Hematopoietic multipotent progenitor cell (in vitro differentiated cells): ENCODE results near the gene PHF10. TPM values are rescaled to one million over a fixed set of nuclear protein-coding genes. Genes with fewer than 3 reads are reported as not detected.

Source experiments
- DNase-seq, 3 donors: peaks; one replicate each; pipeline ENCODE4 v3.0.0-alpha.2; 2011 to 2015; ENCODE audit warnings: low read depth in 2 of 3, low spot score in 2 of 3
- total RNA-seq: library from RNA; depleted of rRNA; stranded (reverse); fragments of >200 nt; gene quantifications from one replicate; pipeline ENCODE4 v1.2.3, GENCODE V29; 2012

PHF10 gene
- total RNA-seq, 1 donor: 13.5 TPM

DNA sequence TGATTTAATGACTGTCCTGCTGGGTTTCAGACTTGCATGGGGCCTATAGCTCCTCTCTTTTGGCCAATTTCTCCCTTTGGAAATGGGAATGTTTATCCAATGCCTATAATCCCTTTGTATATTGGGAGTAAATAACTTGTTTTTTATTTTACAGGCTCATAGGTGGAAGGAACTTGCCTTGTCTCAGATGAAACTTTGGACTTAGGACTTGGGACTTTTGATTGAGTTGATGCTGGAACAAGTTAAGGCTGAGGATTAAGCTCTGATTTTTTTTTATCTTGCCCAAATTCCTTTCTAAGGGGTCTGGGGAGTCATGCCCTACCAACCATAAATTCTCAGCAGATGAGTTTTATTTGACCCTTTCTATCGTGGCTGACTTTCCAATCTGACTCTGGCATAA lies 46.0 kb downstream of the PHF10 start:
- no peak for DNase-seq

DNA sequence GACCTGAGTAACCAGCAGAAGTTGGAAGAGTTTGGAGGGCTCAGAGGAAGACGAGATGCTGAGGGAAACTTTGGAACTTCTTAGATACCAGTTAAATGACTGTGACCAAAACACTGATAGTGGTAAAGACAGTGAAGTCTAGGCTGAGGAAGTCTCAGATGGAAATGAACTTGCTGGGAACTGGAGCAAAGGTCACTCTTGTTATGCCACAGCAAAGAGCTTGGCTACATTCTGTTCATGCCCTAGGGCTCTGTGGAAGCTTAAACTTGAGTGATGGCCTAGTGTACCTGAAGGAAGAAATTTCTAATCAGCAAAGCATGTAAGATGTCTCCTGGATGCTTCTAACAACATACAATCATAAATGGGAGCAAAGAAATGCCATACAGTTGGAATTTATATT lies 47.2 kb downstream of the PHF10 start:
- DNase-seq: no peak

DNA sequence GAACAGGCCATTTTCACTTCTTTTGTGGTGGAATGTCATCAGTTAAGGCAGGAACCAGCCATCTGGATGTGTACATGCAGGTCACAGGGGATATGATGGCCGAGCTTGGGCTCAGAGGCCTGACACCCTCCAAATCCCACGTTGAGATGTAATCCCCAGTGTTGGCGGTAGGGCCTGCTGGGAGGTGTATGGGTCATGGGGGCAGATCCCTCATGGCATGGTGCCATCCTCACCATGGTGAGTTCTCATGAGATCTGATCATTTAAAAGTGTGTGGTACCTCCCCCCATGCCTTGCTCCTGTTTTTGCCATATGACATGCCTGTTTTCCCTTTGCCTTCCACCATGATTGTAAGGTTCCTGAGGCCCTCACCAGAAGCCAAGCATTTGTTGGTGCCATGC lies 49.3 kb downstream of the PHF10 start:
- DNase-seq: no peak

DNA sequence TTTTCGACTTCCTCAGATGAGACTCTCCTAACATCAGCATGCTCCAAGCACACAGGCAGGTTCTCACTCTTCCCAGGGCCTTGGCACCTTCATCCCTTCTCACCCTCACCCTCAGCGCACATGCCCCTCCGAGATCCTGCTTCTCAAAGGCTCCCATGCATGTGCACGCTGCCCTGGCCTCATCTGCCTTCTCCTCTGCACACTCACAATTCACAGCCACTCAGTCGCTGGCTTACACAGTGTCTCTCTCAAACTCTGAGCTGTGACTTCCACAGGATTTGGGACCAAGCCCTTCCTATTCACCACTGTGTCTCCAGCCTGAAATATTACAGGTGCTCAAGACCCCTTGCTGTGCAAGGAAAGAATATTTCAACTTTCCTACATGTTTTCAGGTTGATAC lies 52.7 kb downstream of the PHF10 start:
- DNase-seq: no peak

DNA sequence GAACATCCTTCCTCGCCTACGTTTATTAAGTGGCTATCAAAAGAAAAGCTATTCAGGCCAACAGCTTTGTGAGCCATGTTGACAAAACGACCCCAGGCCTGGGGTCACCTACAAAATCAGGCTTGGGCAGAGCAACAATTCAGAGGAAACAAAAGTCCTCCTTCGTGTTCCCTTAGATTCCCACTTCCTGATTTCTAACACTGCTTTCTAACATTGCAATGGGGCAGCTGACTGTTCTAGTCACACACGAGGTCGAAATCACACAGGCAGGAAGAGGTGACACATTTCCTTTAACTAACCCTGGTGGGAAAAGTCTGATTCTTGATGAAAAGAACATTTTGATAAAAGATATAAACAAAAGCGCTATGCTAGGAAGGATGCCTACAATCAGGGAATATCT lies 54.4 kb downstream of the PHF10 start:
- DNase-seq: peak in 2 of 3 donors; percentile 27

DNA sequence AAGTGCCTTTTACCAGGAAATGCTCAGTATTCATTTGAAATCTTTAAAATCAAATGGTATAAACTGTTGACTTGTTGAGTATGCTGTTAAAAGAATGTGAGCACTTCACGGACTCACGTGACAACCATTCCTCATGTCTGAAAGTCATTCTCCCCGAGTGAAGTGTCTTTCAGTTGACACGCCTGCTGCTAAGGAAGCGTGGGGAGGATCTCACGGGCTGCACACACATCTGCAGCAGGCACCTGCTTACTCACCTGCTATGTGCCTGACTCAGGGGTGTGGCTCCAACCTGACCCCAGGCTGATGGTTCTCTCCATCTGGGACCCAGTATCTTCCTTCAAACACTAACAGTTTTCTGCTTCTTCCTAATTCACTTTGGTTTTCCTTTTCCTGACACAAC lies 55.2 kb downstream of the PHF10 start:
- DNase-seq: no peak

DNA sequence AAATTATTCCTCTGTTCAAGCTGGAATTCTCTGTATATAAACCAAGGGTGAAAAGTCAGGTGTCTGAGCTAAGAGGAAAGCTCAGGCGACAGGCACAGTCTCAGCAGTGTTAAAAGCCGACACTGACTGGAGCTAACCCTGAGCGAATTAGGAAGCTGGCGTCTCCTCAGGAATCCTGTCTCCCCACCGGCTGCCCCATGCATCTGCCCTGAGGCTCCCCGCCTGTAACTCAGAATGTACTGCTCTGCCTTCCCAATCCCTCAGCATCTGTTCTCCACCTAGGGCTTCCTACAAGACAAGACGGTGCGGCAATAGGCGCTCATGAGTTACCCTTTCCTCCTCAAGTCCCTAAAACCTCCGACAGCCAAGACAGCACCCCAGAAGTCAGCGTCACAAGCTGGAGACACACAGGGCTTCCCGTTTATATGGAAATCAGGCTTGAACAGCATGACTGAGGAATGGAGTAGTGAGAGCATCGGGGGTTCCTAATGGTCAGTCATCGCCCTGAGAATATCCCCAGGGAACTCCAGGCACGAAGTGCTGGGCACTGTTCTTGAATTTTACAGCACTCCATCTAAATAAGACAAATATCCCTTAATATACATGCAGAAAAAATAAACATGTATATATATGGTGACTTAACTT lies 56.0 kb downstream of the PHF10 start:
- no peak for DNase-seq

DNA sequence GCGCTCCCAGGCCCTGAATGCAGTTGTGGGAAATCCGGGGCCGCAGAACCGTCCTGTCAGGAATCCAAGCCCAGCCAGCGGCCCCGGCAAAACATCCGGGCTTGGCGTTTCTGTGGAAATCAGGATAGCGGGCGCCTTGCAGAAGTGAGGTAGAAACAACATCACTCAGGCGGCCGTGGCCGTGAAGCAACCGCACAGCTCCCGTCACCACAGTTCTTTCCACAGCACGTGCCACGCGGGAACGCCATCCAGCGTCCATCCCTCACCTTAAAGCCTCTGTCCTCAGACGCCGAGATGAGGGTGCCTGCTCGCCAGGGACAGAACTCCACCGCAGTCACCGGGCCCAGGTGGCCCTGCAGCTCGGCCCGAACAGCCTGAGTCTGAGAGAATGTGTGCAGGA lies 56.6 kb downstream of the PHF10 start:
- DNase-seq: no peak

DNA sequence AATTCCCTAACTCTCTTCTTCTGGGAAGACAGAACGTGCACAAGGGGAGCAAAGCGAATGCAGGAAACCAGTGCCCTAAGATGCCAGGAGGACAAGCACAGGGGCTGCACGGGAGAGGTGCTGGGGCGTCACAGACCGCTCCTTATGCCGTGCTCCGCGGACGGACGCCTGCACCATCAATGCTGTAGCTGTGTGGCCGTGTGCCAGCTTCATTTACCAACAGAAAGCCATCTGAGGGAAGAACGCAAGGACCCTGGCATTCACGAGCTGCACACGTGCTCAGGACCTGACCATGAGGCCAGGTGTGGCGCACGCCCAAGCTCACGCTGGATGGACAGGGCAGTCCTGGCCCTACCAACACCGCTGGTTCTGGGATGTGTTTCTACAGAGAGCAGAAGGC lies 57.9 kb downstream of the PHF10 start:
- DNase-seq: no peak

DNA sequence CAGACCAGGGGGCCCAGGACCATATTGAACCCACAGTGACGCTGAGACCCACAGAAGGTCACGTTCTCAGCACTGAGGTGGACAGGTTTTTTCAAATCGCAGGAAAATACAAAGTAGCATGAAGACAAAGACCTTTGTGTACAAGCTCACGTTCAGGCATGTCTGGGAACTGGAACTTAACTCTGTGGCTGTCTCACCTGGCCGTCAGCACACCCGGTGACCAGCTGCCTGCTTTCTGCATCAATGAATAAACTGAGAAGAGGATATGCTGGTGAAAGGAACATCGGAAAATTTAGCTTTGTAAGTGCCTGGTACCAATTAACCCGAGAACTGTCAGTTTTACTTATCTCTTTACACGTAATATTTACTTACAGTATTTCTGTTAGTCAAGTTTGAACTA lies 59.0 kb downstream of the PHF10 start:
- no peak for DNase-seq

DNA sequence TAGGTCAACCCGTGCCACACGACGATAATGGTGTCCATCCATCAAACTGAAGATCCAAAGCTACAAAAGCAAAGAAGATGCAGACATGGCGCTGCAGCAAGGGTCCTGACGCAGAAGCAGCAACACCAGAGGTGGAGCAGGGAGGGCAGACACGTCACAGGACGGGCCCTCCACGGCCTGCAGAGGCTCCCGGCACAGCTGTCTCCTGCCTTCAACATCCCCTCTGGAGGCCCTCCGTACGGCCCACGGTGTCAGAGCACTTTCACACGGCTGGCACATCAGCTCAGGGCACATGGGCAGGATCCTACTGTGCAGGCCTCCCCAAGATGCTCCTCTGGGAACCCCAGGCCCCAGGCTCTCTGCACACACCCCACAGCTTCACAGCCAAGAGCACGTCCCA lies 60.1 kb downstream of the PHF10 start:
- no peak for DNase-seq

DNA sequence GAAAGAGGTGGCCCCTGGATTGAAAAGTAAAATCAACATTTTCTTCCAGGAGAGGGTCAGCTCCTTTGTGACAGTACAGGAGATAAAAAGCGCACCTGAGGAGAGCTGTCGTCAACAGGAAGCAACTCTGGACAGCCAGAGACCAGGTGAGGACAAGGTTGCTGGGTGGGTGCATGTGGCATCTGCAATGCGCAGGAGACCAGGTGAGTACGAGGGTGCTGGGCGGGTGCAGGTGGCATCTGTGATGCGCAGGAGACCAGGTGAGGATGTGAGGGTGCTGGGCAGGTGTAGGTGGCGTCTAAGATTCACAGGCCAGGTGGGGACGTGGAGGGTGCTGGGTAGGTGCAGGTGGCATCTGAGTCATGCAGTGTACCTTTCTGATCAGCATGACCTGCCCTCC lies 60.8 kb downstream of the PHF10 start:
- no peak for DNase-seq

DNA sequence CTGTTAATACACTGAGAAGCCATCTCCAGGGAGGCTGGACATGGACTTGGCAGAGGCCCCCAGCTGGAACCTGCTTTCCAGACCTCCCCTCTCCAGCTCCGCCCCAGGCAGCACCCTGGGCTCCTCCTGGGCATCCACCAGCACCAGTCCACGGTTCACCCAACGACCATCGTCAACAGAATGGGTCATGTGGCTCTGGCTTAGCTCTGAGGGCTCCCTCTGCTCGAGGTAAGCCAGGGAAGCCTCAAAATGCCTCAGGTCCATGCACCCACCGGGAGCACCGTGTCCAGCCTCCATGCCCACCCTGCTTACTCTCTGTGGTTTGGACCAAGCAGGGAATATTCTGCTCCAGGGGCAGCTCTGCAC lies 62.9 kb downstream of the PHF10 start:
- DNase-seq: no peak

DNA sequence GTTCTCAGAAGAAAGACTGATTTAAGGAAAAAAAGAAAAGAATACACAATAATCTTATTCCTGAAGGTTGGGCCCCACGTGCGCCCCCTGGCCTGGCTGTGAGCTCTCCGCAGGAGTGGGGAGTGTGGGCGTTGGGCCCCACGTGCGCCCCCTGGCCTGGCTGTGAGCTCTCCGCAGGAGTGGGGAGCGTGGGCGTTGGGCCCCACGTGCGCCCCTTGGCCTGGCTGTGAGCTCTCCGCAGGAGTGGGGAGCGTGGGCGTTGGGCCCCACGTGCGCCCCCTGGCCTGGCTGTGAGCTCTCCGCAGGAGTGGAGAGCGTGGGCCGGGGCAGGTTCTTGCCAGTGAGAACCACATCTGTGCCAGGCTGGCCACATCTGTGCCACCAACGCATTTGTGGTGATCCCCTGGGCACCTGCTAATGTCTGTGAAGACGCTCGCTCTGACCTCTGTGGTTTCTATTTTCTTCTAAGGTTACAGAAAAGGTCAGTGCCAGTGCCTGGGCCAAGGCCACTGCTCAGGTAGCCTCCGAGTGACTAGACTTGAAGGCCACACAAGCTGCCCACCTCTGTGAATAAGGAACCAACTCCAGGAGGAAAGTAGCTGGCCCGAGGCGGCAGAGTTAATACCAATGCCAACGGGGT lies 63.4 kb downstream of the PHF10 start:
- DNase-seq: no peak

DNA sequence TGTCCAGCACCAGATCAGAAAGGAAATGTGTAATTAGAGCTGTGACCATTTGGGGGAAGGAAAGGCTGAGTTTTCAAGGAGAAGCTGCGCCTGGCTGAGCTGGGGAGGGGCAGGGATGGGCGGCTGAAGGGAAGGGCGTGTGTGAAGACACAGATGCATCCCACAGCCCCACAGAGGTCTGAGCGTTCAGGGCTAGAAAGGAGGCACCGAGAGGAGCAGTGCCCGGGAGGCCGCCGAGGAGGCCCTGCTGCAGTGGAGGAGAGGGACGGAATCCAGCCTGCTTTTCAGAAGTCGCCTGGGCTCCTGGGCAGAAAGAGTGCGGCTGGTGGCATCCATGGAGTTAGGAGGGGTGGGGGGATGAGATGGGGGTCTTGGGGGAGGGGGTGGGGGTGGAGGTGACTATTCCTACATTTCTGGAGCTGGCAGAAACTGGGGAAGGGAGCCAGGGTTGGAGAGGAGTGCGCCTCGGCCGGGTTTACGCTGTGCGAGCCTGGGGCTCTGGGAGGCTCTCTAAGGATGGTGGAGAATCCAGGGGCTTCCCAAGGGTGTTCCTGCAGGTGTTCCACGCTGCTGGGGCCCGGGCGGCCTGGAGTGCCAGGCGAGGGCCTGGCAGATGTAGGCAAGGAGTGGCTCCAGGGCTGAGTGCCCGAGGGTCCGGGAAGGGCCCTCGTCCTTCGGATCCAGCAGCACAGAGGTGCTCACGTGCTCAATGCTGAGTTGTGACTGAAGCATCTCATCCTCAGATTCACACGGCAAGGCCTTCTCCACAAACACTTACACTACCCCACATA lies 64.3 kb downstream of the PHF10 start:
- no peak for DNase-seq

DNA sequence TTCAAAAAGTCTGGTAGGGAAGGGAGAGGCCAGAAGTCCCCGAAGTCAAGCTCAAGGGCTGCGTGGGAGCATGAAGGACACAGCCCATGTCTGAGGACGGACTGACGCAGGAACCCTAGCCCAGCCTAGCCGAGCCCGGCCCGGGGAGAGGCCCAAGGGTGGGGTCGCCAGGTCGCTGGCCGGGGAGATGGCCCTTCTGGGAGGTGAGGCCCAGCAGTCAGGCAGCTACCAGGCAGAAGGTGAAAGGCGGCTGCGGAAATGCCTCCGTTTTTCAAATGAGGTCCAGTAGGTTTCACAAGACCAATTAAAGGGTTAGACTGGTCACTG lies 67.1 kb downstream of the PHF10 start:
- DNase-seq: no peak

DNA sequence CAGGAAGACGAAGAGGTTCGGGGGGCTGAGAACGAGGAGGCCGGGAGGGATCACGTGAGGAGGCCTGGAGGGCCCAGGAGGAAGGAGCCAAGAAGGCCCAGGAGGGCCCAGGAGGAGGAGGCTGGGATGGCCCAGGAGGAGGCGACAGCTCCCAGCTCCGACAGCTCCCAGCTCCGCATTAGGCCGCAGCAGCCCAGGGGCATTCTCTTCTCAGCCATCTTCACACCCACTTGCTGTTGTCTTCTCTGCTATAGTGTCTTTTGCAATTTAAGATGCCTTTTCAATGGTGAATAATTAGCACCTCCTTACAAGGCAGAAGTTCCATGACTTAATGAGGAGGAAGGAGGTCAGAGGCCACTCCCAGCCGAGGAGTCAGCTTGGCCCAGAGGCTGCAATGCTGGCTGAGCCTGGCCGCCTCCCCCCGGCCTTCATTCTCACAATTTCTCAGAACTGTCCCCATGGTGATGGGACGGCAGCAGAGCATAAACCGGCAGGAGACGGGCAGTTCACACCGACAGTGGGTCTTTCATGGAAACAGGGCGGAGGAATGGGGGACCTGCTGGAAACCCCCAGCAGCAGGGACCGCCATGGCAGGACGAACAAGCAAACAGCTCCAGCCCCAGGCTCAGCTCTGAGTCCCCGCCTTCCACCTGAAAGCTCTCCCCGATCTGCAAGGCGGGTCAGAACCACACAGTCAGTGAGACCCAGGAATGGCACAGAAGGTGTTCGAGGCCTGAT lies 67.6 kb downstream of the PHF10 start:
- DNase-seq: no peak

DNA sequence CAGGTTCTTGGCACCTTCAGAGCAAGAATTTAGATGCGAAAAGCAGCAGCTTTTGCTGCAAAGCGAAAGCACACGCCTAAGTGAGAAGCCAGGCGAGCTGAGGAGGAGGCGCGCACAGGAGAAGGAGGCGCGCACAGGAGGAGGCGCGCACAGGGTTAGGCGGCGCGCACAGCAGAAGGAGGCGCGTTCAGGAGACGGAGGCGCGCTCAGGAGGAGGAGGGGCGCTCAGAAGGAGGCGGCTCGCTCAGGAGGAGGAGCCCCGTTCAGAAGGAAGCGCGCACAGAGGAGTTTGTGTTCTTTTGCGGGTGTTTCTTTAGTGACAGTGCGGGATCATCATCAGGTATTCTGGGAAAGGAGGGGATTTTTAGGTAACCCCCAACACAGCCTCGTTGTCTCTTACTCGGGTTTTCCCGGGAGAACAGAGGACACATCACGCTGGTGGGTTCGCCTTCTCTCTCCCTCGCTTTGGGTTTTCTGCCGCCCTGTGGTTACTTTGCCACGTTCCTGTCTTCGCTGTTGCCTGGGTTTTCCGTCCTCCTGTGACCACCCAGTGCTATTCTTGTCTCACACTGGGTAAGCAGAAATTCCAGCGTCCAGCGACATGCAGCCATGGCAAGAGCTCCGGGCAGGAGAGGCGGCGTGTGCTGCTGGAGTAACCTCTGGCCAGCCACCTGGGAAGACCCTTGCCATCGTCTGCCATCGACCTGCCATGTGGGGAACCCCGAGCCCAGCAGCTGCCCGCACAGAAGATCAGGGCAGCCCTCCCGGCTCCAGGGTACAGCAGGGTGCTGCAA lies 69.5 kb downstream of the PHF10 start:
- DNase-seq: peak; percentile 43 to 77 (median 50)
